Measurements from ENCODE around the gene LAMB3.

Gene LAMB3

DNA sequence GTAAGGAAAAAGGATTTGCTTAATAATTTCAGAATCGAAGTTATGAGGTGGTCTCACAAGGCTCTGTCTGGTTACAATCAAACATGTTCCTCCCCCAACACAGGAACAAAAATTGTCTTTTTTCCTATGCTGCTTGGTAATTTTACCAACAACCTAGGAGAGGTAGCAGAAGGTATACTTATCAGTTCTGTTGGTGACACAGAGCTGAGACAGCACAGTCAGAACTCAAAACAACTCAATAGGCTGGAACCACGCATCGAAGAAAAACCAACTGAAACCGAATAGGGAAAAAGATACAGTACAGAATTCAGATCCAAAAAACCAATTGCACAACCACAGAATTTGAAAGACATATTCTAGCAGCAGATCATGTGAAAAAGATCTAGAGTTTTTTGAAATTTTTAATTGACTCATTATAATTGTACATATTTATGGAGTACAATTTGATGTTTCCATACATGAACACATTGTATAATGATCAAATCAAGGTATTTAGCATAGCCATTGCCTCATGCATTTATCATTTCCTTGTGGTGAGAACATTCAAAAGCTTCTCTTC is 26.8 kb upstream of the LAMB3 start:
- H3K9me3 ChIP-seq (ENCODE audit: control insufficient read depth, low read length), result no peaks in the 10 kb centered on the region
- no peak overlapping the region for H3K27ac ChIP-seq (ENCODE audit: low read depth, low read length, severe bottlenecking)
- H3K4me1 ChIP-seq (ENCODE audit: control insufficient read depth, insufficient read depth, low read length, poor library complexity, severe bottlenecking), result no peaks in the 10 kb centered on the region
- no peaks in the 10 kb centered on the region for H3K36me3 ChIP-seq (ENCODE audit: control insufficient read depth, insufficient read depth, low read length)
- no CpG with 5 or more reads among the region's 4 CpGs for WGBS, 2 experiments (ENCODE audit: insufficient coverage in 2 of 2)
- H3K4me3 ChIP-seq (ENCODE audit: extremely low read depth, insufficient read depth, low read length, poor library complexity, severe bottlenecking), result no peak overlapping the region

DNA sequence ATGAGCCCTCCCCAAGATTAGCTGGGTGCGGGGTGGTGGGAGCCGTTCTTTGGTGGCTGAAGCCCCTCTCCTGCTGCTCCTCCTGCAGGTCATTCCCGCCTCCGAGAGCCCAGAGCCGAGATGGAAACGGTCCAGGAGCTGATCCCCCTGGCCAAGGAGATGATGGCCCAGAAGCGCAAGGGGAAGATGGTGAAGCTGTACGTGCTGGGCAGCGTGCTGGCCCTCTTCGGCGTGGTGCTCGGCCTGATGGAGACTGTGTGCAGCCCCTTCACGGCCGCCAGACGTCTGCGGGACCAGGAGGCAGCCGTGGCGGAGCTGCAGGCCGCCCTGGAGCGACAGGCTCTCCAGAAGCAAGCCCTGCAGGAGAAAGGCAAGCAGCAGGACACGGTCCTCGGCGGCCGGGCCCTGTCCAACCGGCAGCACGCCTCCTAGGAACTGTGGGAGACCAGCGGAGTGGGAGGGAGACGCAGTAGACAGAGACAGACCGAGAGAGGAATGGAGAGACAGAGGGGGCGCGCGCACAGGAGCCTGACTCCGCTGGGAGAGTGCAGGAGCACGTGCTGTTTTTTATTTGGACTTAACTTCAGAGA is 23.4 kb upstream of the LAMB3 start:
- H3K4me3 ChIP-seq (ENCODE audit: extremely low read depth, insufficient read depth, low read length, poor library complexity, severe bottlenecking), result peak overlapping the region; percentile 37
- WGBS, 2 experiments (ENCODE audit: insufficient coverage in 2 of 2), result 0 to 1% methylated on average over 20 to 33 of the region's 34 CpGs
- peaks cover 2% of the 10 kb centered on the region for H3K4me1 ChIP-seq (ENCODE audit: control insufficient read depth, insufficient read depth, low read length, poor library complexity, severe bottlenecking)
- H3K36me3 ChIP-seq (ENCODE audit: control insufficient read depth, insufficient read depth, low read length), result no peaks in the 10 kb centered on the region
- H3K9me3 ChIP-seq (ENCODE audit: control insufficient read depth, low read length), result no peaks in the 10 kb centered on the region
- no peak overlapping the region for H3K27ac ChIP-seq (ENCODE audit: low read depth, low read length, severe bottlenecking)

DNA sequence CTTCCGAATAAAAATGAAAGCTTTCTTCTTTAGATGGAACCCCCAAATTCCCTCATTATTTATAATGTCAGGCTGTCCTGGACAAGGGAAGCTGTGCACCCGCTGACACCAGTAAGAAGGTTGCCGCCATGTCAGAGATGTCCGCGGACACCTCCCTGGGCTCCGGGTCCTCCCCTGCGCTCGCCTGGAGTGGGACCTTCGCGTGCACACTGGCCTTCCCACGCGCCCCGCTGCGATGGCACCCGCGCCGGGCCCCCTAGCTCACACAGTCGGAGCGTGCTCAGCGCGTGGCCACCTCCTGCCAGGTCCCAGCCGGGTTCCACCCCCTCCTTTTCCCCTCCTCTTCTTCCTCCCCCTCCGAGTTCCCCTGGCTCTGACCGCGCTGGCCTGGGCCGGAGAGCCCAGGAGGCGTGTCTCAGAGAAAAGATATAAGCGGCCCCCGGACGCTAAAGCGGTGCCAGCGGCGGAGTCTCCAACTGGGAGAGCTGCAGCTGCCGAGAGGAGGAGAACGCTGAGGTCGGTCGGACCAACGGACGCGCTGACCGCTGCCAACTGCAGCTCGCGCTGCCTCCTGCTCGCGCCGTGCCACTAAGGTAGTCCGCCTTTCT is 22.8 kb upstream of the LAMB3 start, which contains the start of gene G0S2:
TSS of gene G0S2 (plus strand) at position 456 of the 608 bp plus-strand sequence. CDS start 273 bp downstream, outside the sequence.
- Histone ChIP-seq H3K9me3 (ENCODE audit: control insufficient read depth, low read length) (no peaks in the 10 kb centered on the region), H3K36me3 (ENCODE audit: control insufficient read depth, insufficient read depth, low read length) (no peaks in the 10 kb centered on the region), H3K27ac (ENCODE audit: low read depth, low read length, severe bottlenecking) (no peak within 1 kb of the TSS), H3K4me1 (ENCODE audit: control insufficient read depth, insufficient read depth, low read length, poor library complexity, severe bottlenecking) (peaks cover 2% of the 10 kb centered on the region), H3K4me3 (ENCODE audit: extremely low read depth, insufficient read depth, low read length, poor library complexity, severe bottlenecking) (peak within 1 kb of the TSS; percentile 37)
- 3 to 4% methylated on average over 25 to 31 of the region's 47 CpGs for WGBS, 2 experiments (ENCODE audit: insufficient coverage in 2 of 2)

DNA sequence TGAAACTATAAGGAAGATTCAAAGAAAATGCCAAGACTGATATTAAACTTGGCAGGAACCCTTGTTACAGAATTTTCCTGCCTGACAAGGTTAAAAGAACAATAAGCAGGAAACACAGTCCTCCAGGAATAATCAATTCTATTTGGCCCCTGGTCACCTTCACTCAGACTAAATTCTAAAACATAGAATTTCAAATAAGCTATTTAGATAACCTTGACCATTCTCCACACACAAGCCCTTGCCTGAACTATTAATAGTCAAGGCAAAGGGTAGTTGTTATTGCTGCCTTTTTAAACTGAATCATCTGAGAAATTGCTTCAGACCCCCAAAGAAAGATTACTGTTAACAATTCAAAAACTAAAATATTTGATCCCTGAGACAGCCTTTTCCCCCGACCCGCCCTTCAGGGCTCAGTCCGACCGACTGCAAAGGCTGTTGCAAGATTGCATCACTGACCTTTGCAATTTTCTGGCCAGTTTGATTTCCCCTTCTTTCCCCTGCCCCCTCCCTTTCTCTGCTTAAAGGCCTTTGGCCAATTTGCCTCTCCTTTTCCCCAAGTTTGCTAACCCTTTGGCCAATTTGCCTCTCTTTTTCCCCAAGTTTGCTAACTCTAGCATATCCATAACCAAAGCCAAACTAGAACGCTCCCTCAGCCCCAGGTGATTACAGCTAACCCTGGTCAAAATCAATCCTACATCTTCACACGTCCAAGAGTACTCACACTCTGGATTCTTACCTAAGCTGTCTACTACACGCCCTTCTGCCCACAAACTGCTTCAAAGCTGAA is 21.6 kb upstream of the LAMB3 start:
- H3K4me1 ChIP-seq (ENCODE audit: control insufficient read depth, insufficient read depth, low read length, poor library complexity, severe bottlenecking), result peaks cover 2% of the 10 kb centered on the region
- H3K36me3 ChIP-seq (ENCODE audit: control insufficient read depth, insufficient read depth, low read length), result no peaks in the 10 kb centered on the region
- no peak overlapping the region for H3K27ac ChIP-seq (ENCODE audit: low read depth, low read length, severe bottlenecking)
- 82 to 87% methylated on average over 6 to 7 of the region's 7 CpGs for WGBS, 2 experiments (ENCODE audit: insufficient coverage in 2 of 2)
- H3K9me3 ChIP-seq (ENCODE audit: control insufficient read depth, low read length), result no peaks in the 10 kb centered on the region
- H3K4me3 ChIP-seq (ENCODE audit: extremely low read depth, insufficient read depth, low read length, poor library complexity, severe bottlenecking), result no peak overlapping the region

- 85 to 90% methylated on average over 3 to 4 of the region's 5 CpGs for WGBS, 2 experiments (ENCODE audit: insufficient coverage in 2 of 2)
- Histone ChIP-seq H3K4me3 (ENCODE audit: extremely low read depth, insufficient read depth, low read length, poor library complexity, severe bottlenecking) (no peak overlapping the region), H3K36me3 (ENCODE audit: control insufficient read depth, insufficient read depth, low read length) (no peaks in the 10 kb centered on the region), H3K4me1 (ENCODE audit: control insufficient read depth, insufficient read depth, low read length, poor library complexity, severe bottlenecking) (peaks cover 2% of the 10 kb centered on the region), H3K27ac (ENCODE audit: low read depth, low read length, severe bottlenecking) (no peak overlapping the region), H3K9me3 (ENCODE audit: control insufficient read depth, low read length) (no peaks in the 10 kb centered on the region)
These were observed 20.7 kb upstream of the LAMB3 start for GRCh38 chr1:209672705-209673630.

DNA sequence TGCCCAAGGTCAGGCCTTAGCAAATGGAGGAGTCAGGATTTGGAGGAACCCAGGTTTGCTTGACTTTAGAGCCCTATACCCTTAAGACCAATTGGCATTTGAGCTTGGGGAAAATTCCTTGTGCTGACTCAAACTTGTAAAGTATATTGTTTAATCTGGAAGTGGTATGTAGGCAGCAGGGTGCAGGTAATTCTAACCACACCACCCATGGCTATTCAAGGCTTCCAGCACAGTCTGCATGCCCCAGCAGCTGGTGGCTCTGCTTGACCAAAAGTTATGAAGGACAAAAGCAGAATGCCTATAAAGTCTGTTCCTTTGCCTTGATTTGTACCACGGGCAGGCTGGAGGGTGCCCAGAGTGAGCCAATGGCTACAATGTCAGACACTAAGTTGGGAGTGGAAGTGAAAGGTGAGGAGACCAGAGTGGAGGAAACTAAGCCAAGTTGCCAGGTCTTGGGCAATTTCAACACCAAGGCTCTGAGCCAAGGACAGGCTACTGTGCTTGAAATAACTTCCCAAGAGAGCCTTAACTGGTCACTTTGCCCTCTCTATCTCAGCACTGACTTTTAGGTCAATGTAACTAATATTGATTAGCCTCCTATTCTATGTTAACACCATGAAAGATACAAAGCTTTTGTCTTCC is 18.3 kb upstream of the LAMB3 start:
- no peaks in the 10 kb centered on the region for H3K36me3 ChIP-seq (ENCODE audit: control insufficient read depth, insufficient read depth, low read length)
- peaks cover 2% of the 10 kb centered on the region for H3K4me1 ChIP-seq (ENCODE audit: control insufficient read depth, insufficient read depth, low read length, poor library complexity, severe bottlenecking)
- H3K9me3 ChIP-seq (ENCODE audit: control insufficient read depth, low read length), result no peaks in the 10 kb centered on the region
- WGBS, 2 experiments (ENCODE audit: insufficient coverage in 2 of 2), result 79 to 80% methylated on average over 1 of the region's 1 CpG
- H3K4me3 ChIP-seq (ENCODE audit: extremely low read depth, insufficient read depth, low read length, poor library complexity, severe bottlenecking), result no peak overlapping the region
- H3K27ac ChIP-seq (ENCODE audit: low read depth, low read length, severe bottlenecking), result no peak overlapping the region

DNA sequence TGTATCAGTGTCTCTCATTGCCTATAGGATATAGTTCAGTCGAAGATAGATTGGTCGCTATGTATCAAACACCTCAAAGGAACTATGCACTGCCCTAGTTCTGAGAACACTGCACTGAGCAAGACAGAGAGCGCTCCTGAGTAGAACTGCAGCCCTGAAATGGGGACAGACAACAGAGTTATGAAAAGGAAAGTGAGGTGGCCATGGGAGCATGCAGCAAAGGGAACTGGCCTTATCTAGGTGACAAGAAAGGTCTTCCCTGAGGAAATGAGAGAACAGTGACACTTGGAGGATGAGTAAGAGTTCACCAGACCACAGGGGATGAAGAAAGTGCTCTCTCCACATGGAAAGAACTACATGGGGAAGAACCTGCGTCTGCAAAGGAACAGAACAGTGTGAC is 15.5 kb upstream of the LAMB3 start:
- 89 to 91% methylated on average over 2 to 4 of the region's 4 CpGs for WGBS, 2 experiments (ENCODE audit: insufficient coverage in 2 of 2)
- Histone ChIP-seq H3K27ac (ENCODE audit: low read depth, low read length, severe bottlenecking) (no peak overlapping the region), H3K4me1 (ENCODE audit: control insufficient read depth, insufficient read depth, low read length, poor library complexity, severe bottlenecking) (no peaks in the 10 kb centered on the region), H3K36me3 (ENCODE audit: control insufficient read depth, insufficient read depth, low read length) (no peaks in the 10 kb centered on the region), H3K9me3 (ENCODE audit: control insufficient read depth, low read length) (no peaks in the 10 kb centered on the region), H3K4me3 (ENCODE audit: extremely low read depth, insufficient read depth, low read length, poor library complexity, severe bottlenecking) (no peak overlapping the region)

DNA sequence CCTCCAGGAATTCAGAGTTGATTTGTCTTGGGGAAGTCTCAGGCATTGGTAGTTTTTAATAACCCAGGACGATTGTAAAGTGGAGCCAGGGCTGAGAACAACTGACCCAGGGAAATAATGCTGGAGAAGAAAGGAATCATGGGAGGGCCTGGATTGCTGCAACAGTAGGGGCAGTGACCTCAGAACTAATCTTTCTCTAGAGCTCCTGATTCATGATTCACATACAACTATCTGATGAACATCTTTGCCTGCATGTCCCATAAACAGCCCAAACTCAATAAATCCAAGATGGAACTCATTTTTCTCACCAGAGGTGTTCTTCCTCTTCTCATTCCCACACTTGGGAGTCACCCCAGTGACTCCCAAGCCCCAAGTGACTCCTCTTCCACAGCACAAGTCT is 14.9 kb upstream of the LAMB3 start:
- no peaks in the 10 kb centered on the region for H3K9me3 ChIP-seq (ENCODE audit: control insufficient read depth, low read length)
- no peaks in the 10 kb centered on the region for H3K36me3 ChIP-seq (ENCODE audit: control insufficient read depth, insufficient read depth, low read length)
- WGBS, 2 experiments (ENCODE audit: insufficient coverage in 2 of 2), result 86% methylated on average over 1 of the region's 1 CpG; no CpG with 5 or more reads in 1 of the 2 experiments
- no peak overlapping the region for H3K27ac ChIP-seq (ENCODE audit: low read depth, low read length, severe bottlenecking)
- no peak overlapping the region for H3K4me3 ChIP-seq (ENCODE audit: extremely low read depth, insufficient read depth, low read length, poor library complexity, severe bottlenecking)
- H3K4me1 ChIP-seq (ENCODE audit: control insufficient read depth, insufficient read depth, low read length, poor library complexity, severe bottlenecking), result no peaks in the 10 kb centered on the region

DNA sequence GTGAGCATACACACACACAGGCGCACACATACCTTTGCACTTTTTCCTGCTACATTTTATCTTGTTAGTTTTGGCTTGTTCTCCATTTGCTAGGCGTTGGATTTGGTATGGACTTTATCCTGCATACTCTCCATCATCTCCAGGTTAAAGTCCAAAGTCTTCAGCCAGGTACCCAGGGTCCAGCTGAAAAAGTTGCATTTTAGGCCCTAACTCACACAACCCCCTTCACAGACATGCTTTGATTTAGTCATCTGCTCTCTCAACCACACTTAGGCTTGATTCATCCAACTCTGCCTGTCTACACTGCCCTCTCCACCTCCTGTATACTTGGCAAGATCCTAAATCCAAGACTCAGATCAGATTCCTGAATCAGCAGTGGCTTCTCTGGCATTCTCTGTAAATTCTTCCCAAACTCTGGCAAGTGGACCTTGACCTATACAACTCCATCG is 10.7 kb upstream of the LAMB3 start:
- H3K27ac ChIP-seq (ENCODE audit: low read depth, low read length, severe bottlenecking), result no peak overlapping the region
- H3K9me3 ChIP-seq (ENCODE audit: control insufficient read depth, low read length), result no peaks in the 10 kb centered on the region
- H3K36me3 ChIP-seq (ENCODE audit: control insufficient read depth, insufficient read depth, low read length), result no peaks in the 10 kb centered on the region
- WGBS, 2 experiments (ENCODE audit: insufficient coverage in 2 of 2), result 90 to 96% methylated on average over 2 to 3 of the region's 3 CpGs
- no peak overlapping the region for H3K4me3 ChIP-seq (ENCODE audit: extremely low read depth, insufficient read depth, low read length, poor library complexity, severe bottlenecking)
- no peaks in the 10 kb centered on the region for H3K4me1 ChIP-seq (ENCODE audit: control insufficient read depth, insufficient read depth, low read length, poor library complexity, severe bottlenecking)

- WGBS, 2 experiments (ENCODE audit: insufficient coverage in 2 of 2), result 100% methylated on average over 1 of the region's 1 CpG
- H3K36me3 ChIP-seq (ENCODE audit: control insufficient read depth, insufficient read depth, low read length), result no peaks in the 10 kb centered on the region
- no peak overlapping the region for H3K4me3 ChIP-seq (ENCODE audit: extremely low read depth, insufficient read depth, low read length, poor library complexity, severe bottlenecking)
- H3K4me1 ChIP-seq (ENCODE audit: control insufficient read depth, insufficient read depth, low read length, poor library complexity, severe bottlenecking), result peaks cover 3% of the 10 kb centered on the region
- no peaks in the 10 kb centered on the region for H3K9me3 ChIP-seq (ENCODE audit: control insufficient read depth, low read length)
- no peak overlapping the region for H3K27ac ChIP-seq (ENCODE audit: low read depth, low read length, severe bottlenecking)
These were observed 8.8 kb upstream of the LAMB3 start for GRCh38 chr1:209661071-209661470.
